NOMO-1 (cell line): Measurements from ENCODE around the gene SEPTIN2.
"Not testable (repeated sequence)": the region's sequence is repeated elsewhere in the genome, so short reads cannot be mapped to it uniquely, and the experiment has no call there.

Experiments
- DNase-seq, 2 experiments: peaks; one replicate each; lab custom pipeline; 2025; ENCODE audit not compliant: unreplicated experiment in 2 of 2; lab: John Stamatoyannopoulos, UW

The SEPTIN2 gene

GRCh38 chr2:241315879-241316631 is at the start of gene SEPTIN2:
SEPTIN2 (plus strand) TSS chr2:241315925; CDS start chr2:241324233, 8,308 bp downstream.
- DNase-seq = peak; percentile 41 to 71

GRCh38 chr2:241267249-241268067 is 48.3 kb upstream of the SEPTIN2 start:
- DNase-seq = no peak

- DNase-seq = no peak
Observed at GRCh38 chr2:241268306-241268705, 47.4 kb upstream of the SEPTIN2 start.

GRCh38 chr2:241268716-241269445 is 46.8 kb upstream of the SEPTIN2 start:
- no peak for DNase-seq

GRCh38 chr2:241269707-241270520 is 45.8 kb upstream of the SEPTIN2 start:
- no peak for DNase-seq

- no peak for DNase-seq
Observed at GRCh38 chr2:241270531-241270930, 45.2 kb upstream of the SEPTIN2 start.

- peak; percentile 68 to 72 for DNase-seq
Observed at GRCh38 chr2:241271706-241272302, 43.9 kb upstream of the SEPTIN2 start.

- peak; percentile 37 to 38 for DNase-seq
Observed at GRCh38 chr2:241272303-241273209, 43.2 kb upstream of the SEPTIN2 start.

- no peak for DNase-seq
Observed at GRCh38 chr2:241273210-241274020, 42.3 kb upstream of the SEPTIN2 start.

- DNase-seq = no peak
Observed at GRCh38 chr2:241274127-241274526, 41.6 kb upstream of the SEPTIN2 start.

- DNase-seq = no peak
Observed at GRCh38 chr2:241275504-241275903, 40.2 kb upstream of the SEPTIN2 start.

GRCh38 chr2:241275910-241276309 is 39.8 kb upstream of the SEPTIN2 start:
- no peak for DNase-seq

- DNase-seq = not testable (repeated sequence)
Observed at GRCh38 chr2:241278306-241278705, 37.4 kb upstream of the SEPTIN2 start.

GRCh38 chr2:241279413-241279812 is 36.3 kb upstream of the SEPTIN2 start:
- DNase-seq = no peak

- DNase-seq = no peak
Observed at GRCh38 chr2:241279828-241280227, 35.9 kb upstream of the SEPTIN2 start.

- DNase-seq = no peak
Observed at GRCh38 chr2:241280291-241280690, 35.4 kb upstream of the SEPTIN2 start.

- no peak for DNase-seq
Observed at GRCh38 chr2:241282555-241282954, 33.2 kb upstream of the SEPTIN2 start.

- no peak for DNase-seq
Observed at GRCh38 chr2:241285596-241285995, 30.1 kb upstream of the SEPTIN2 start.
